ENCODE data around the gene PSMB7. TPM values are rescaled to one million over a fixed set of nuclear protein-coding genes. Genes with fewer than 3 reads are reported as not detected.

PSMB7 gene
- total RNA-seq, 2 donors from 2014 or later, result 105 to 175 TPM

DNA sequence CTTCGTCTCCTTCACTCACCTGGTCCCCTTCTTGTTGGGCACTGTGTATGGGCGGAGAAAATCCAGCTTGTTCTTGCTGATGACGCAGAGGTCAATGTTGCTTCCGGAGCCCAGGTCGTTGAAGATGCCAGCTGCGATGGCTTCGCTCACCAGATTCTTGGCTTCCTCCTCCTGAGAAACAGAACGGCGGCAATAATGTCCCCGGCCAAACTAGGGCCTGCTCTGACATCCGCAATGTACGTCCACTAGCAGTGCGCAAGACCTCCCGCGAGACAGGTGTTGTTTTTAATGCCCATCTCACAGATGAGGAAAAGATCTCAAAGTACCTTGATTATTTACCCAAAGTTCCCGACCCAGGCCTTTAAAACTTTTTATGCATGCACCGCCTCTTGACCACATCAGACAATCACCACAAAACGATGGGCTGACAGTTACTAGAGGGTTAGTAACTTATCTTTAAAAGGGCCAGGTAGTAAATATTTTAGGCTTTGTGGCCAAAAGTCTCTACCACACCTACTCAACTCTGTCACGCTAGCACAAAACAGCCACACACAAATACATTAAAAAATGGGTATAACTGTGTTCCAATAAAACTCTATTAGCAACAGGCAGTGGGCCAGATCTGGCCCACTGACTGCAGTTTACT, 58.4 kb downstream of the PSMB7 start:
- Mint-ChIP-seq H3K27me3 (no peaks in the 10 kb centered on the region), H3K36me3 (ENCODE audit: low read depth) (peaks cover 52% of the 10 kb centered on the region), H3K9me3 (no peaks in the 10 kb centered on the region), H3K4me1 (peaks cover 25% of the 10 kb centered on the region), H3K4me3 (peak overlapping the region; percentile 1), H3K27ac (peak overlapping the region; percentile 56)
- ATAC-seq (replicated peaks), result no peak

DNA sequence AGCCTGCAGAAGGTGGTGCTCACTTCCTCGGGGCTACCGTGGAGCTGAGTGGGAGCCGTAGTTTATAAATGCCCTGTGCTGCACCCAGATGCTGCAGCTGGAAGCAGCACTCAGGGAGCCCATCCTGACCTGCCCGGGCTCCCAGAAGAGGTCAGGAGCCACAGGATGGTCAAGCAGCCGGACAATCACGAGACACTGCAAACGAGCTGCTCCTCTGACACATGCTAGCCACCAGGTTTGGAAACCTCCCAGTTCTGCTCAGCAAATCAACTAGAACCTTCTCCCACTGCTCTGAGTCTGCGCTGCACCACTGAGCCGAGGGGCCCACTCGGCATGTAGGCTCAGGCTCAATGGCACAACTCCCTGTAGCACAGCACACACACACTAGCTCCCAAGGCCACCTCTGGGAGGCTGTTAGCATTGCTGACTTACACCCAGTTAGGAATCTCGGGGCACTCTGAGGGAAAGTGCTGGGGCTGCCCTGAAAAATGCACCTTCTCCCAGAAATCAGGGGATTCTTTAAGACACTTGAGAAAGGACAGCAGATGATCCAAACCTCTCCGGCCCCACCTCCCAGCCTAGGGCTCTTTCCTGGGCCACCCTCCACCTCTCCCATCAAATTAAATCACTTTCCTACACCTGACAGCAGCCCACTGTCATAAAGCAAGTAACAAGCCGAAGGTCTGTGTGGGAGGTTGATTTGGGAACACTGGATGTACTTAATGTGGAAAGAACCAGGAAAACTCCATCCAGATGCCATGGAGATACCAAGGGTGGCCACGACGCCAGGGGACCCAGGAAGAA, 59.1 kb downstream of the PSMB7 start:
- no peak for ATAC-seq (replicated peaks)
- no peaks in the 10 kb centered on the region for H3K27me3 Mint-ChIP-seq
- no peak overlapping the region for H3K4me3 Mint-ChIP-seq
- peaks cover 59% of the 10 kb centered on the region for H3K36me3 Mint-ChIP-seq (ENCODE audit: low read depth)
- H3K27ac Mint-ChIP-seq, result peak overlapping the region; percentile 56
- H3K4me1 Mint-ChIP-seq, result peaks cover 23% of the 10 kb centered on the region
- H3K9me3 Mint-ChIP-seq, result no peaks in the 10 kb centered on the region

DNA sequence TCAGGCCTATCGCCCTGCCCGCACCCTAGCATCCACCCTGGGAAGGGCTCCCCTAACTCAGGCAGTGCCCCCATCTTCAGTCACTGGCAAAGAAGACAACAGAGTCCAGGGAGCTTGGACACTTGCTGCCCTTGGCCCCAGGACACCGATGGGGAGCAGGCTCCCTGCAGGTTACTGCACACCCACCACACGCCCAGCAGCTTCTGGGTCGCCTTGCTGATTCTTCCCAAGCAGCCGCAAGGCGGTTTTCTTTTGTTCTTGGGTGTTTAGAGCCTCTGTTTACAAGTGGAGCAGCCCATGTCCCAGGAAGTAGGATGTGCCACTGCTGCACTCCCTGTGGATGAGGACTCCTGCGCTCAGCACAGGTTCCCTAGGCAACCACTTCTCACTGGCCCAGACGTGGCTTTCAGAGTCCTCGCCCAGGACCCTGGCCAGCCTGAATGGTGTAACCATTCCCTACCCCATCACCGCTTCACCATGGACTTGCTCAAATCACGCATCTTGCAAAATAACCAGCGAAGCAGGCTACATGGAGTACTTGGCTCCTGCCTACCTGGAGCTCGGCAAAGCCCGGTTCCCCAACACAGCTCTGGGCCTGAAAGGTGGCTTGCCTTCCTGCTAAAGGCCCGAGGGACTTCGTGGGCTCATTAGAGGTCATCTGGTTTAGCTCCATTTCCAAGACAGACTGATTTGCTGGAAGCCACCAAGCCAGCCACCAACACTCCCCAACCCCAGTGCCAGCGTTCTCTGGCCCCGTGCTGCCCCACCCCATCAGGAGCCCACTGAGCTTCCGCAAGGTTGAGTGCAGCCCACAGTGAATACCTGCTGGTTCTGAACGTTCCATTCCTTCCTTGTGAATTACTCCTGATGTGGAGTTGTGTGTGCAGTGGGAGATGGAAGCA, 60.0 kb downstream of the PSMB7 start:
- H3K4me3 Mint-ChIP-seq, result no peak overlapping the region
- no peak for ATAC-seq (replicated peaks)

DNA sequence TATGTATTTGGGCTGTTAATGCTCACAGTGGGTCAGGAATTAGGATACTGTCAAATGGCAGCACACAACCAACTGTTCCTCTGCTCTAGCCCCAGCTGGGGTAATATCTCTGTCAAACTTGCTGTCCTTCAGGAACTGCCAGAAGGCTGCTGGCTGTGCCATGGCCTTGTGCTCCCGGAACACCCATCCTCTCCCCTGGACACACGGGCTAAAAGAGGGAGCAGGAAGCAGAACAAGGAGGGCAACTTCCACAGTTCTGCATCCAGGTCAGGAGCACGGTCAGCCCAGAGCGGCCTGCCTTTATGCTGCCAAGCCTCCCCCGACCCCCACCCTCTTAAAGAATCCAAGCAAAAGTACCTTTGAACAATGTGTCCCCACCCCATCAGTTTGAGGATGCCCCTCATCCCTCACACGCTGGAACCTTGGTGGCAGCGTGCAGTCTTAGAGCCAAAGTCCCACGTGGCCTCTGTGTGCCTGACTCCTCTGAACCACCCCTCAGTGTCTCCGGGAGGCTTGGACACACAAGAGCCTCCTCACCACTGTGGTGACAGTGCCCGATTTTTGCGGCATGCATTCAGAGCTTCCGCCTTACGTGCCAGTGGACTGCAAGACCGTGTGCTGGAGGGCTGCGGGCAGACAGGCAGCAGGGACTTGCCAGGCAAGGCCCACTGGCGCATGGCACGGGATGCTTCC, 60.8 kb downstream of the PSMB7 start:
- no peak for ATAC-seq (replicated peaks)
- no peak overlapping the region for H3K4me3 Mint-ChIP-seq
- H3K27ac Mint-ChIP-seq, result peak overlapping the region; percentile 29

More for the DNA sequence above, 60.0 kb downstream of the PSMB7 start:
- no peaks in the 10 kb centered on the region for H3K9me3 Mint-ChIP-seq
- H3K4me1 Mint-ChIP-seq, result peaks cover 18% of the 10 kb centered on the region
- peaks cover 67% of the 10 kb centered on the region for H3K36me3 Mint-ChIP-seq (ENCODE audit: low read depth)
- H3K27ac Mint-ChIP-seq, result no peak overlapping the region
- H3K27me3 Mint-ChIP-seq, result no peaks in the 10 kb centered on the region

DNA sequence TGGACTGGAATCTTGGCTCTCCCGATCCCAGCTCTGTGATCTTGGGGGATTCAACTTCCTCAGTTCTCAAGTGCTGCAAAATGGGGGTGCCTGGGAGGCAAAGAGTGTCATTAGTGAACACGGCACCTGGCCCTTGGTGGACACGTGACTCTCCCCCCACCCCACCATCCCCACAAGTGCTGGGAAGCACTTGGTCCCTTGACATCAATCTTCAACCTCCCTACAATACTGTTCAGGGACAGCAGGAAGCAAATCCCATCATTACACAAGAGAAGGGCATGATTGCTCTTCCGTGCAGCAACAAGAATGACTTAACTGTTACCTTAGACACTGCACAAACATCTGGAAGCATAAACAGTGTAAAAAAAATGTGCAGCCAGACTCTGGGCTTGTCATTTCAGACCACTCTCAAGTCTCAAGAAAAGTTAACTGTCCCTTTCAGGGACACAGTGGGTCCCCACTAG, 61.4 kb downstream of the PSMB7 start:
- H3K27ac Mint-ChIP-seq, result peak overlapping the region; percentile 29
- H3K4me3 Mint-ChIP-seq, result no peak overlapping the region
- H3K4me1 Mint-ChIP-seq, result peaks cover 10% of the 10 kb centered on the region
- H3K27me3 Mint-ChIP-seq, result no peaks in the 10 kb centered on the region
- no peak for ATAC-seq (replicated peaks)
- no peaks in the 10 kb centered on the region for H3K9me3 Mint-ChIP-seq
- peaks cover 74% of the 10 kb centered on the region for H3K36me3 Mint-ChIP-seq (ENCODE audit: low read depth)

More for the DNA sequence above, 60.8 kb downstream of the PSMB7 start:
- Mint-ChIP-seq H3K36me3 (ENCODE audit: low read depth) (peaks cover 70% of the 10 kb centered on the region), H3K27me3 (no peaks in the 10 kb centered on the region), H3K4me1 (peaks cover 11% of the 10 kb centered on the region), H3K9me3 (no peaks in the 10 kb centered on the region)

DNA sequence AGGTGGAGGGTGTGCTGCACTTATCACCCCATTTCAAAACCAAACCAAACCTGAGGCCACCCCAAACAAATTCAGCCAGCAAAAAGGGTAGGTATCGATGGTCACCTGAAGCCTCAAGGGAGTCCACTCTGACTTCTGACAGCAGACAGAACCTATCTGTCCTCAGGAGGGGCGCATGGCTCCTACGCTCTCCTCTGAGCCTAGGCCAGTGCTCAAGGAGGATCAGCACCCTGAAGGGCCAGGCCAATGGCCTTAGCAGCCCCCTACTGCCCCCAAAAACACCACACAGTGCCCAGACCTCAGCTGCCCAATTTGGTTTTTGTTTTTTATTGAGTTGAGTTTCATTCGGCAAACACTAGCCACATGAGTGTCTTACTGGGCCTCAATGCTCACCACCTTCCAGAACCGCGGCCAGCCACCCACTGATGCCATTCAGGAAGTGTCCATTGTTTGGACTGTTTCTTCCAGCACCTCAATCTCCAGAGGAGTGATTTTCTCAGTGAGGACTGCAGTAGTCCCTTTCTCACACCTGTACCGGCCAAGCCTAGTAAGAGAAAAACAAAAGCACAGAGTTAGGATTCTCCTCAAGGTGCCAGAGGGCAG, 62.0 kb downstream of the PSMB7 start:
- ATAC-seq (replicated peaks), result no peak

DNA sequence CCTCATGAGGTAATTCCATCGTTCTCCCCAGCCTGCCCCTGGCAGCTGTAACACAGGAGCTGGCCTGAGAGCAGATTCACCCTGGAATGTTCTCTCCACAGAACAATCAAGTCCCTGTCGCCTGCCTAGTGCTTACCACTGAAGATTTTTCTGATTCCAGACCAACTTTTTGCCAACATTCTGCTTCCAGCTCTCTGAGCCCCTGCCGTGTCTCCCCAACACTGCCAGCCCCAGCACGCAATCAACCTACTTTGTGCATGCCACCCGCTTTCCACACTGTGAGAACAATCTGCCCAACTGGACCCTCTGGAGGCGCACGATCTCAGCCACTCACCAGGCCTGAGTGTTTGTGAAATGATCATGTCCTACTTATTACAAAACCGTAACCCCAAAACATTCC, 62.6 kb downstream of the PSMB7 start:
- no peak for ATAC-seq (replicated peaks)

More for the DNA sequence above, 62.0 kb downstream of the PSMB7 start:
- Mint-ChIP-seq H3K36me3 (ENCODE audit: low read depth) (peaks cover 78% of the 10 kb centered on the region), H3K9me3 (no peaks in the 10 kb centered on the region), H3K27me3 (no peaks in the 10 kb centered on the region), H3K27ac (peak overlapping the region; percentile 30), H3K4me1 (peaks cover 6% of the 10 kb centered on the region), H3K4me3 (no peak overlapping the region)

DNA sequence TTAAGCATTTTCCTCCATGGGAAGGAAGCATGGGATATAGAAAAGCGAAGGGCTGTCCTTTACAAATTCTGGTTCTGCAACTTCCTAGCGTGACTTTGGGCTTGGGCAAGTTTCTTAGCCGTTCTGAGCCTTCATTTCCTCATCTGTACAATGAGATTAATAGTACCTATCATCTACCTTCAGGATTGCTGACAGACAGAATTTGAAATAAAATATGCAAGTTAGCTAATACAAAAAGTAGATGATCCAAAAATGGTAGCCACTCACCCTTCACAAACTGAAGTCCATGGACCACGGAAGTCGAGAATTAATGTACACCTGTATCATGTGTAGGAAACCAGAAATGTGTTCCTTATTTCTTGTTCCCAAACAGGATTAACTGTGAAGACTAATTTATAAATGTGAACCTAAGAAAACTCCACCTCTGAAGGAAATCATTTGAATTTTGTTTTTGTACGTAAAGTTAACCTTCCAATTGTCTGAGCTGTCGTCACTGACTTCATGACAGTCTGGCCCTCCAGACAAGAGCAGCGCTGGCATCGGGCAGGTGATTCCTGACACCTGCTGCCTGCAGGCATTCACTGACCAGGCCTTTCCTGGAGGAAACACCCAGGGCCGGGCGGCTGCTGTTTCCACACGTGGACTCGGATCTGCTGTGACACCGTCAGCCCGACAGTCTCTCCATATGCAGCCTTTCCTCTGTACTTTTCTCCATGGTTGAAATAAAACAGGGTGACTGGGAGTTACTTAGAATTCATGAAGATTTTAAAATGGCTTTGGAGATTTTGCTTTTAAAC, 63.4 kb downstream of the PSMB7 start:
- Mint-ChIP-seq H3K4me1 (no peaks in the 10 kb centered on the region), H3K27ac (no peak overlapping the region), H3K4me3 (no peak overlapping the region), H3K27me3 (no peaks in the 10 kb centered on the region), H3K36me3 (ENCODE audit: low read depth) (peaks cover 69% of the 10 kb centered on the region), H3K9me3 (no peaks in the 10 kb centered on the region)
- no peak for ATAC-seq (replicated peaks)

More for the DNA sequence above, 62.6 kb downstream of the PSMB7 start:
- Mint-ChIP-seq H3K4me1 (peaks cover 5% of the 10 kb centered on the region), H3K27me3 (no peaks in the 10 kb centered on the region), H3K36me3 (ENCODE audit: low read depth) (peaks cover 77% of the 10 kb centered on the region), H3K9me3 (no peaks in the 10 kb centered on the region), H3K27ac (peak overlapping the region; percentile 30), H3K4me3 (no peak overlapping the region)

DNA sequence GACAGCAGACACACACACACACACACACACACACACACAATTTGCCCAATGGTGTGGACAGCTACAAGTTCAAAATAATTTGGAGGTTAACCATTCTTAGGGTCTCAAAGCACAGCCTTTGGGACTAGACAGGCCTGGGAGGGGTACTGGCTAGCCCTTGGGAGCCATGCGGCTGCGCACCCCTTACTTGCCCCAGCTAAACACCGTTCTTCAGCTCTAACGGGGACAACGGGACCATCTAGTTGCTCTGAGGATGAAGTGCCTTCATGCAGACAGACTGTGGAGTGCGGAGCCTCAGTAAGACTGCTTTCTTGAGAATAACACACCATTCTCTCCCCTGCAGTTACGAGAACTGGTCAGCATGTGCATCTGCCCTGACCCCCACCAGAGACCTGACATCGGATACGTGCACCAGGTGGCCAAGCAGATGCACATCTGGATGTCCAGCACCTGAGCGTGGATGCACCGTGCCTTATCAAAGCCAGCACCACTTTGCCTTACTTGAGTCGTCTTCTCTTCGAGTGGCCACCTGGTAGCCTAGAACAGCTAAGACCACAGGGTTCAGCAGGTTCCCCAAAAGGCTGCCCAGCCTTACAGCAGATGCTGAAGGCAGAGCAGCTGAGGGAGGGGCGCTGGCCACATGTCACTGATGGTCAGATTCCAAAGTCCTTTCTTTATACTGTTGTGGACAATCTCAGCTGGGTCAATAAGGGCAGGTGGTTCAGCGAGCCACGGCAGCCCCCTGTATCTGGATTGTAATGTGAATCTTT, 64.6 kb downstream of the PSMB7 start:
- Mint-ChIP-seq H3K4me3 (no peak overlapping the region), H3K9me3 (no peaks in the 10 kb centered on the region), H3K27ac (no peak overlapping the region), H3K36me3 (ENCODE audit: low read depth) (peaks cover 57% of the 10 kb centered on the region), H3K27me3 (no peaks in the 10 kb centered on the region), H3K4me1 (no peaks in the 10 kb centered on the region)
- ATAC-seq (replicated peaks), result no peak

DNA sequence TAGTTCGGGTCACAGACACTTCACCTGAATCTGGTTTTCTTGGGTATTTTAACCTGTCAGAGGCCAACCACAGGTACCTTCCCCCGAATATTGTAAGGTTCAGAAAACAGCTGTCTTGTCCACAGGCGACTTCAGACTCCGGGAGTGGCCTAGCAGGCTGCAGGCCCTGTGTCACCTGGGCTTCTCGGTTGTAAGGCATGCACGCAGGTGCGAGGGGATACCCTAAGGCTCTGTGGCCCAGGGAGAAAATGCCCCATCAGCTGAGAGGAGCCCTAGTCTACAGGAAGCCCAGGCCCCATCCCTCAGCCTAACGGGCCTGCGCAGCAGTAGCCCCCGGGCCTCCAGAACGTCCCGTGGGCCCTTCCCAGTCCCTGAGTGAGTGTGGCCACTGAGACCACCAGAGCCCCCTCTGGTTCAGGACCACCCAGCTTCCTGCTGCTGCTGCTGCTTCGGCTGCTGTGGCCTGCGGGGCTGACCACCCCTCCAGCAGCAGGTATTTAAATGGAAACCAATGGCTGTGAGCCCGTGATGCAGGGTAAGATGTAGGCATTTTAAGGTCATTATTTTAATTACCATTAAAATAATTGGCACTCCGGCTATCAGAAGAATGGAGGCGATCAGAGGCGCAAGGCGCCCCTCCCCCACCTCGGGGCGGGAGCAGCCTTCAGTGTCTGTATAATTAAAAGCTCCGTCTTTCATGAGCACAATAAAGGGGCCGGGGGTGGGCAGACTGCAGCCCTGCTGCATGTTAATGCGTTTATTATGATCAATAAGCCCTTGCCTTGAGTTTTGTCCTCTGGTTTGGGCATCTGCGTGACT, 65.4 kb downstream of the PSMB7 start:
- H3K27ac Mint-ChIP-seq, result no peak overlapping the region
- no peak for ATAC-seq (replicated peaks)
- peaks cover 56% of the 10 kb centered on the region for H3K36me3 Mint-ChIP-seq (ENCODE audit: low read depth)
- H3K4me1 Mint-ChIP-seq, result no peaks in the 10 kb centered on the region
- H3K9me3 Mint-ChIP-seq, result no peaks in the 10 kb centered on the region
- no peaks in the 10 kb centered on the region for H3K27me3 Mint-ChIP-seq
- no peak overlapping the region for H3K4me3 Mint-ChIP-seq

DNA sequence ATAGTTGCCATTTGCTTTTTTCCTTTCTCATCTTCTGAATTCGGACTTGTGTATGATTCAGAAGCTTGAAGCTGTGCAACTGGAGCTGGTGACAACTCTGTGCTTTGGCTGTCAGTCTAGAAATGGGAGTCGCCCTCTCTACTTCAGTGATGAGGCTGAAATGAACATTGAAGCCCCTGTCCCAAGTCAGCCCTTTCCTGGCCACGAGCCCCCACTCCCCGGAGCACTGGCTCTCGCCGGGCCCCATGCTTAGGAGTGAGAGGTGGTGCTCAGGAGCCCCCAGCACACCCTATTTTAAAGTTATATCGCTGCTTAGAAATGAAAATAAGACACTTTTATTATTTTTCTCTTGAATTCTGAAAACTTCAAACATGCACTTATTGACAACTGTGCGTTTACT, 66.0 kb downstream of the PSMB7 start:
- H3K27me3 Mint-ChIP-seq, result no peaks in the 10 kb centered on the region
- no peaks in the 10 kb centered on the region for H3K4me1 Mint-ChIP-seq
- ATAC-seq (replicated peaks), result no peak
- no peak overlapping the region for H3K27ac Mint-ChIP-seq
- H3K9me3 Mint-ChIP-seq, result no peaks in the 10 kb centered on the region
- H3K36me3 Mint-ChIP-seq (ENCODE audit: low read depth), result peaks cover 50% of the 10 kb centered on the region
- no peak overlapping the region for H3K4me3 Mint-ChIP-seq

DNA sequence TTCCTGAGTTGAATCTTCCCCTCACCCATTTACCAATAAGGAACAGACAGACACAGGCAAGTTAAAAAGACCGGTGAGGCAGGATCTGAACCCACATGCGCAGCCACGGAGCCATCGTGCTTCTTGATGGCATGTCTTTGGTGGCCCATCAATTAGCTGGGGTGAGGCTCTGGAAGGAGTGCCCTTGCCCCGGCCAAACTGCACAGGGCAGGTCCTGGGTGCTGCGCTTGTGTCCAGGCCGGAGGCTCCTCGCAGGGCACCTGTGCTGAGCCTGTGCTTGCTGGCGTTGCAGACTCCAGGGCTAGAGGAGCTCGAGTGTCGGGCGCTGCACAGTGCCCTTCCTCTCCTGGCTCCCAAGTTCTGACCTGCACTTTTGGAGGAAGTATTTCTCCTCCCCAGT, 66.4 kb downstream of the PSMB7 start:
- Mint-ChIP-seq H3K27ac (no peak overlapping the region), H3K9me3 (no peaks in the 10 kb centered on the region), H3K36me3 (ENCODE audit: low read depth) (peaks cover 46% of the 10 kb centered on the region), H3K27me3 (no peaks in the 10 kb centered on the region), H3K4me3 (no peak overlapping the region), H3K4me1 (no peaks in the 10 kb centered on the region)
- ATAC-seq (replicated peaks), result no peak
